PC-3 (cell line): ENCODE data around the gene IL1RAPL1.

Experiments used
- EZH2 ChIP-seq: fragments of 300-600 bp; sonication (generic); IDR thresholded peaks from one replicate; pipeline ENCODE4 v1.6.1; 2017; ENCODE audit warnings: antibody characterized with exemption, mild to moderate bottlenecking, low read length; ENCODE audit not compliant: unreplicated experiment
- EZH2phosphoT487 ChIP-seq: fragments of 300-600 bp; sonication (generic); IDR thresholded peaks from 2 replicates; pipeline ENCODE4 v1.6.1; 2018; ENCODE audit warnings: mild to moderate bottlenecking, antibody characterized with exemption, low read length, borderline replicate concordance
- TF ChIP-seq, protein P1 (sequence below): fragments of 300-600 bp; sonication (generic); conservative IDR thresholded peaks from 2 replicates; pipeline ENCODE4 v1.5.1; 2017; ENCODE audit warnings: antibody characterized with exemption, low read depth, mild to moderate bottlenecking, low read length

GRCh38 chrX:29890646-29891200, 1303.5 kb downstream of the IL1RAPL1 start:
- TF ChIP-seq, protein P1, sequence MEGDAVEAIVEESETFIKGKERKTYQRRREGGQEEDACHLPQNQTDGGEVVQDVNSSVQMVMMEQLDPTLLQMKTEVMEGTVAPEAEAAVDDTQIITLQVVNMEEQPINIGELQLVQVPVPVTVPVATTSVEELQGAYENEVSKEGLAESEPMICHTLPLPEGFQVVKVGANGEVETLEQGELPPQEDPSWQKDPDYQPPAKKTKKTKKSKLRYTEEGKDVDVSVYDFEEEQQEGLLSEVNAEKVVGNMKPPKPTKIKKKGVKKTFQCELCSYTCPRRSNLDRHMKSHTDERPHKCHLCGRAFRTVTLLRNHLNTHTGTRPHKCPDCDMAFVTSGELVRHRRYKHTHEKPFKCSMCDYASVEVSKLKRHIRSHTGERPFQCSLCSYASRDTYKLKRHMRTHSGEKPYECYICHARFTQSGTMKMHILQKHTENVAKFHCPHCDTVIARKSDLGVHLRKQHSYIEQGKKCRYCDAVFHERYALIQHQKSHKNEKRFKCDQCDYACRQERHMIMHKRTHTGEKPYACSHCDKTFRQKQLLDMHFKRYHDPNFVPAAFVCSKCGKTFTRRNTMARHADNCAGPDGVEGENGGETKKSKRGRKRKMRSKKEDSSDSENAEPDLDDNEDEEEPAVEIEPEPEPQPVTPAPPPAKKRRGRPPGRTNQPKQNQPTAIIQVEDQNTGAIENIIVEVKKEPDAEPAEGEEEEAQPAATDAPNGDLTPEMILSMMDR: no peak
- TF ChIP-seq EZH2 (no peak), EZH2phosphoT487 (no peak)
